NK-92 (cell line): ENCODE data around the gene UBB.
"Not testable (repeated sequence)": the region's sequence is repeated elsewhere in the genome, so short reads cannot be mapped to it uniquely, and the experiment has no call there.

ENCODE experiments used
- DNase-seq: peaks from one replicate; lab custom pipeline; 2025; ENCODE audit not compliant: unreplicated experiment; lab: John Stamatoyannopoulos, UW

The UBB gene

GRCh38 chr17:16374146-16374938 lies 6.5 kb upstream of the UBB start:
- DNase-seq: no peak

- no peak for DNase-seq
Observed at GRCh38 chr17:16377941-16378341, 3.0 kb upstream of the UBB start.

- no peak for DNase-seq
Observed at GRCh38 chr17:16378636-16379282, 2.1 kb upstream of the UBB start.

- no peak for DNase-seq
Observed at GRCh38 chr17:16379654-16380053, 1.2 kb upstream of the UBB start.

GRCh38 chr17:16381496-16381820 lies 567 bp downstream of the UBB start:
- no peak for DNase-seq

GRCh38 chr17:16383216-16383615 lies 2.3 kb downstream of the UBB start:
- no peak for DNase-seq

- no peak for DNase-seq
Observed at GRCh38 chr17:16383772-16384287, 2.9 kb downstream of the UBB start.

GRCh38 chr17:16384557-16384956 lies 3.7 kb downstream of the UBB start:
- DNase-seq: no peak

GRCh38 chr17:16386126-16386507 lies 5.2 kb downstream of the UBB start:
- DNase-seq: not testable (repeated sequence)

GRCh38 chr17:16391451-16391850 lies 10.6 kb downstream of the UBB start:
- DNase-seq: no peak

GRCh38 chr17:16392491-16392890 lies 11.6 kb downstream of the UBB start:
- DNase-seq: not testable (repeated sequence)

GRCh38 chr17:16395887-16396286 lies 15.0 kb downstream of the UBB start:
- DNase-seq: not testable (repeated sequence)

GRCh38 chr17:16396693-16397092 lies 15.8 kb downstream of the UBB start:
- DNase-seq: not testable (repeated sequence)

GRCh38 chr17:16398270-16399267 lies 17.7 kb downstream of the UBB start:
- no peak for DNase-seq

- not testable (repeated sequence) for DNase-seq
Observed at GRCh38 chr17:16403847-16404246, 23.0 kb downstream of the UBB start.

GRCh38 chr17:16406742-16407674 lies 26.1 kb downstream of the UBB start:
- DNase-seq: no peak

GRCh38 chr17:16407911-16408588 lies 27.2 kb downstream of the UBB start:
- DNase-seq: no peak

- DNase-seq: no peak
Observed at GRCh38 chr17:16415031-16415924, 34.4 kb downstream of the UBB start, which contains the start of gene TRPV2. Gene TRPV2, plus strand, starts transcription at chr17:16415571. Its CDS starts 2,098 bp downstream, at chr17:16417669.
